T-helper 22 cell (primary cell): ENCODE data around the gene RNPEPL1.

Experiments
- DNase-seq: peaks from one replicate; pipeline ENCODE4 v3.0.0-alpha.2; 2020; ENCODE audit warnings: low read depth

The RNPEPL1 gene

GRCh38 chr2:240577281-240578109 is 9.2 kb downstream of the RNPEPL1 start:
- DNase-seq: no peak

GRCh38 chr2:240578110-240578450 is 9.8 kb downstream of the RNPEPL1 start:
- no peak for DNase-seq

- DNase-seq: no peak
These were observed 10.2 kb downstream of the RNPEPL1 start for GRCh38 chr2:240578488-240578887.

GRCh38 chr2:240579071-240579762 is 10.9 kb downstream of the RNPEPL1 start:
- DNase-seq: no peak

GRCh38 chr2:240579771-240580614 is 11.7 kb downstream of the RNPEPL1 start:
- peak; percentile 70 for DNase-seq

- no peak for DNase-seq
These were observed 13.5 kb downstream of the RNPEPL1 start for GRCh38 chr2:240581811-240582210.

GRCh38 chr2:240582781-240583180 is 14.5 kb downstream of the RNPEPL1 start:
- no peak for DNase-seq

GRCh38 chr2:240583774-240584173 is 15.5 kb downstream of the RNPEPL1 start:
- DNase-seq: no peak

- DNase-seq: no peak
These were observed 16.3 kb downstream of the RNPEPL1 start for GRCh38 chr2:240584486-240585031.

GRCh38 chr2:240585101-240585500 is 16.8 kb downstream of the RNPEPL1 start:
- DNase-seq: no peak

- no peak for DNase-seq
These were observed 17.5 kb downstream of the RNPEPL1 start for GRCh38 chr2:240585681-240586197.

- DNase-seq: peak; percentile 95
These were observed 18.1 kb downstream of the RNPEPL1 start, which contains the start of gene CAPN10 for GRCh38 chr2:240586198-240586918. CAPN10 (plus strand) TSS chr2:240586734; CDS start chr2:240586912, 178 bp downstream.

GRCh38 chr2:240586919-240587800 is 18.9 kb downstream of the RNPEPL1 start:
- DNase-seq: peak; percentile 51

- no peak for DNase-seq
These were observed 19.8 kb downstream of the RNPEPL1 start for GRCh38 chr2:240588006-240588655.

- no peak for DNase-seq
These were observed 20.4 kb downstream of the RNPEPL1 start for GRCh38 chr2:240588669-240589068.

GRCh38 chr2:240589375-240589774 is 21.1 kb downstream of the RNPEPL1 start:
- no peak for DNase-seq

- DNase-seq: no peak
These were observed 21.7 kb downstream of the RNPEPL1 start for GRCh38 chr2:240589850-240590525.

- DNase-seq: no peak
These were observed 22.4 kb downstream of the RNPEPL1 start for GRCh38 chr2:240590681-240591111.

GRCh38 chr2:240591226-240591625 is 22.9 kb downstream of the RNPEPL1 start:
- no peak for DNase-seq
